Peyer's patch (tissue), 4 donors: ENCODE data around the gene DUSP9.

ENCODE experiments used
- POLR2A ChIP-seq, 2 donors: fragments of 450-650 bp; IDR thresholded peaks; one replicate each; pipeline ENCODE4 v1.5.1; 2017; ENCODE audit warnings: antibody characterized with exemption in 2 of 2, mild to moderate bottlenecking in 2 of 2, moderate library complexity in 2 of 2
- TF ChIP-seq, protein P1 (sequence below), 6 experiments: fragments of 450-650 bp in 4 of 6; fragments of 200-600 bp in 2 of 6; sonication (generic) in 1 of 6; IDR thresholded peaks; one replicate each; pipeline ENCODE4 v1.5.1; 2017 to 2019; ENCODE audit warnings: antibody characterized with exemption in 6 of 6, mild to moderate bottlenecking in 3 of 6, moderate library complexity in 1 of 6

DNA sequence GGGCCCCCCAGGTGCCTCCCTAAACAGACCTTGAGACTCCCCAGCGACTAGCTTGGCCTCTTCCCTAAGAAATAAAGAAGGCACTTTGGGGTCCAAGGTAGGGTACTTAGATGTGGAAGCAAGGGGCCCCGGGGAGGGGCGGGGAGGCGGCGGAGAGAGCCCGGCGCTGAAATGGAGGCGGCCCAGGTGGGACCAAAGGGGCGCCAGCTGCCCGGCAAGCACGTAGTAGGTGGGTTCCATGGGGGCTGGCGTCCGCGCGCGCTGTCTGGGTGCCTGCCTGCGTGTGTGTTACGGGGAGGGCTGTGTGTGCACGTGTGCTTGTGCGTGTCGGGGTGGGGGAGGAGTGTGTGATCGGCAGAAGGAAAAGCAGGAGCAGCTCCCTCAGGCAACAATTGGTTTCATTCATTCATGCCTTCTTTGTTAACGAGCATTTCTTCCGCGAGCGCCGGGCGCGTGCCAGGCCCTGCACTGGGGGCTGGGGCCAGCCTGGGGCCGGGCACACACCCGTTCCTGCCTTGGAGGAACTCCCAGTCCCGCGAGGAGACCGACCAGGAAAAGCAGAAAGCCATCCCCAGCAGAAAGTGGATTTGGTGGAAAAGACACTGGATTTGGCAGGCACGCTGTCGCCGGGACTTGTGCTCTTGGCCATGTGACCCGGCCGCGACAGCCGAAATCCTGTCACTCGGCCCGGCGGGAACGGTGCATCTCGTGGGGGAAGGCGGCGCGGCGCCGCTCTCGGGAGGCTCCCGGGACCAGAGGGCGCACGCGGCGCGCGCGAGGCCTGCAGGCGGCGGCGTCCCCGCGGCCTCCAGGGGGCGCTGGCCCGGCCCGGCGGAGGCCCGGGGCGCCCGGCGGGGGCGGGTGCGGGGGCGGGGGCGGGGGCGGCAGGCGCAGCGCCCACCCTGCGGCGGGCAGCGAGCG, 3.3 kb upstream of the DUSP9 start:
- TF ChIP-seq, protein P1, sequence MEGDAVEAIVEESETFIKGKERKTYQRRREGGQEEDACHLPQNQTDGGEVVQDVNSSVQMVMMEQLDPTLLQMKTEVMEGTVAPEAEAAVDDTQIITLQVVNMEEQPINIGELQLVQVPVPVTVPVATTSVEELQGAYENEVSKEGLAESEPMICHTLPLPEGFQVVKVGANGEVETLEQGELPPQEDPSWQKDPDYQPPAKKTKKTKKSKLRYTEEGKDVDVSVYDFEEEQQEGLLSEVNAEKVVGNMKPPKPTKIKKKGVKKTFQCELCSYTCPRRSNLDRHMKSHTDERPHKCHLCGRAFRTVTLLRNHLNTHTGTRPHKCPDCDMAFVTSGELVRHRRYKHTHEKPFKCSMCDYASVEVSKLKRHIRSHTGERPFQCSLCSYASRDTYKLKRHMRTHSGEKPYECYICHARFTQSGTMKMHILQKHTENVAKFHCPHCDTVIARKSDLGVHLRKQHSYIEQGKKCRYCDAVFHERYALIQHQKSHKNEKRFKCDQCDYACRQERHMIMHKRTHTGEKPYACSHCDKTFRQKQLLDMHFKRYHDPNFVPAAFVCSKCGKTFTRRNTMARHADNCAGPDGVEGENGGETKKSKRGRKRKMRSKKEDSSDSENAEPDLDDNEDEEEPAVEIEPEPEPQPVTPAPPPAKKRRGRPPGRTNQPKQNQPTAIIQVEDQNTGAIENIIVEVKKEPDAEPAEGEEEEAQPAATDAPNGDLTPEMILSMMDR (IDR thresholded peaks at IDR 0.05): peak in 1 of 6 experiments; percentile 2
- no peak for TF ChIP-seq POLR2A (IDR thresholded peaks at IDR 0.05)
